NB4 (cell line): ENCODE measurements around the gene CDC25C.

Source experiments
- CTCF ChIP-seq: IDR thresholded peaks from one replicate; pipeline ENCODE4 v1.5.1; 2012; ENCODE audit warnings: low read depth, low read length
- MYC ChIP-seq: IDR thresholded peaks from 2 replicates; pipeline ENCODE4 v1.6.1; 2011; ENCODE audit warnings: low read depth, low read length
- POLR2A ChIP-seq: IDR thresholded peaks from 2 replicates; pipeline ENCODE4 v1.6.1; 2011; ENCODE audit warnings: mild to moderate bottlenecking; ENCODE audit not compliant: insufficient read length; ENCODE audit errors: extremely low read depth

GRCh38 chr5:138372225-138372624, 40.6 kb upstream of the CDC25C start:
- no peak for TF ChIP-seq CTCF
- TF ChIP-seq POLR2A, result no peak
- TF ChIP-seq MYC, result no peak
